ENCODE measurements around the gene ANKRD55. TPM values are rescaled to one million over a fixed set of nuclear protein-coding genes. Genes with fewer than 3 reads are reported as not detected.
"Not testable (repeated sequence)": the region's sequence is repeated elsewhere in the genome, so short reads cannot be mapped to it uniquely, and the experiment has no call there.

ANKRD55 gene
- total RNA-seq, 4 donors from 2014 or later = not detected

DNA sequence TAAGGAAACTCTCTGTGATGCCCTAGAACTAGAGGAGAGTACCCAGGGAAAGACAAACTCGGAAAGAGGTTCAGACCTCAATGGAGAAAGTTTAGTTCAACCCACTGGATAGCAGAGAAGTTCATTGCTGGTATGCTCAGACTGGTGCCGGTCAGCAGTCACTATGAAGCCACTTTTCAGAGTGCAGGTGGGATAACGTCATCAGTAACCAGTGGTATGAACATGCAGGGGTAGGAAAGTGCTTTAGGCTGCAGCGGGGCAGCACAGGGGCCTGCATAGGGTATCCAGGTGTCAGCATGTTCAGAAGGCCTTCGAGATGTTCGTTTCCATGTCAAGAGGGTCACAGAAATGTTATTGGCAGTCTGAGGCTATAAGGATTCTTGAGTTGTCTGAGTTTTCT lies 20.8 kb upstream of the ANKRD55 start:
- Histone ChIP-seq H3K4me3 (no peak overlapping the region), H3K27me3 (no peaks in the 10 kb centered on the region), H3K36me3 (no peaks in the 10 kb centered on the region), H3K27ac (no peak overlapping the region), H3K4me1 (peaks cover 0 to 3% (median 0%) of the 10 kb centered on the region in 4 donors), H3K9me3 (peaks cover 0 to 5% (median 0%) of the 10 kb centered on the region in 4 donors)
- TF ChIP-seq, protein P1, sequence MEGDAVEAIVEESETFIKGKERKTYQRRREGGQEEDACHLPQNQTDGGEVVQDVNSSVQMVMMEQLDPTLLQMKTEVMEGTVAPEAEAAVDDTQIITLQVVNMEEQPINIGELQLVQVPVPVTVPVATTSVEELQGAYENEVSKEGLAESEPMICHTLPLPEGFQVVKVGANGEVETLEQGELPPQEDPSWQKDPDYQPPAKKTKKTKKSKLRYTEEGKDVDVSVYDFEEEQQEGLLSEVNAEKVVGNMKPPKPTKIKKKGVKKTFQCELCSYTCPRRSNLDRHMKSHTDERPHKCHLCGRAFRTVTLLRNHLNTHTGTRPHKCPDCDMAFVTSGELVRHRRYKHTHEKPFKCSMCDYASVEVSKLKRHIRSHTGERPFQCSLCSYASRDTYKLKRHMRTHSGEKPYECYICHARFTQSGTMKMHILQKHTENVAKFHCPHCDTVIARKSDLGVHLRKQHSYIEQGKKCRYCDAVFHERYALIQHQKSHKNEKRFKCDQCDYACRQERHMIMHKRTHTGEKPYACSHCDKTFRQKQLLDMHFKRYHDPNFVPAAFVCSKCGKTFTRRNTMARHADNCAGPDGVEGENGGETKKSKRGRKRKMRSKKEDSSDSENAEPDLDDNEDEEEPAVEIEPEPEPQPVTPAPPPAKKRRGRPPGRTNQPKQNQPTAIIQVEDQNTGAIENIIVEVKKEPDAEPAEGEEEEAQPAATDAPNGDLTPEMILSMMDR (IDR thresholded peaks at IDR 0.05) = no peak
- no peak for DNase-seq (ENCODE audit: low spot score in 2 of 2)
- WGBS, 2 donors = 90 to 94% methylated on average over 6 of the region's 6 CpGs

DNA sequence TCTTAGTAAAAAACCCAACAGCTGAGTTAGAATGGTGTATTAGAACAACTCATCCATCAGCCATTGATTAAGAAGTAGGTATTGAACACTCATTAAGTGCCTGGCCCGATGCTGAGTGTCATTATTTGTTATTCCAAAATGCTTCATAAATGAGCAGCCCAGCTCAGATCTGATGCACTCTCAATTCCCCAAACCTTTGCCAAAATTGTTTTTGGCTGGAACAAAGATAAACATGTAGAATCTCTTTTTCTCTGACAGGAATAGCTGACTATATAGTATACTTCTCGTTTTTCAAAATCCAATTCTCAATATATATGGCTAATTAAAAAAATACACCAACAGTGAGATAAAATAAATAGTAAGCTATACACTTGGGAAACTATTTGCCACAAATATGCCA lies 20.0 kb upstream of the ANKRD55 start:
- 68 to 70% methylated on average over 2 of the region's 2 CpGs for WGBS, 2 donors
- no peak overlapping the region for H3K27ac ChIP-seq
- no peak overlapping the region for H3K4me3 ChIP-seq
- no peaks in the 10 kb centered on the region for H3K36me3 ChIP-seq
- H3K9me3 ChIP-seq = peaks cover 0 to 5% (median 0%) of the 10 kb centered on the region in 4 donors
- no peaks in the 10 kb centered on the region for H3K27me3 ChIP-seq
- DNase-seq (ENCODE audit: low spot score in 2 of 2) = no peak
- H3K4me1 ChIP-seq = no peaks in the 10 kb centered on the region
- TF ChIP-seq POLR2A (IDR thresholded peaks at IDR 0.05) (no peak), EP300 (IDR thresholded peaks at IDR 0.05) (no peak)
- TF ChIP-seq, protein P1 (IDR thresholded peaks at IDR 0.05) = no peak

GRCh38 chr5:56251918-56252553 lies 18.9 kb upstream of the ANKRD55 start:
- TF ChIP-seq EP300 (IDR thresholded peaks at IDR 0.05) (peak in 1 of 2 donors; percentile 10), POLR2A (IDR thresholded peaks at IDR 0.05) (no peak)
- TF ChIP-seq, protein P1 (IDR thresholded peaks at IDR 0.05) = no peak
- WGBS, 2 donors = 84% methylated on average over 4 of the region's 4 CpGs
- no peak overlapping the region for H3K4me3 ChIP-seq
- H3K27me3 ChIP-seq = no peaks in the 10 kb centered on the region
- H3K36me3 ChIP-seq = no peaks in the 10 kb centered on the region
- peaks cover 0 to 5% (median 0%) of the 10 kb centered on the region in 4 donors for H3K9me3 ChIP-seq
- DNase-seq (ENCODE audit: low spot score in 2 of 2) = no peak
- H3K4me1 ChIP-seq = peaks cover 0 to 8% (median 0%) of the 10 kb centered on the region in 4 donors
- H3K27ac ChIP-seq = no peak overlapping the region

GRCh38 chr5:56251440-56251839 lies 18.3 kb upstream of the ANKRD55 start:
- H3K36me3 ChIP-seq = no peaks in the 10 kb centered on the region
- H3K9me3 ChIP-seq = peaks cover 0 to 5% (median 0%) of the 10 kb centered on the region in 4 donors
- no peak overlapping the region for H3K27ac ChIP-seq
- no peak overlapping the region for H3K4me3 ChIP-seq
- H3K27me3 ChIP-seq = no peaks in the 10 kb centered on the region
- DNase-seq (ENCODE audit: low spot score in 2 of 2) = no peak
- H3K4me1 ChIP-seq = peaks cover 0 to 8% (median 0%) of the 10 kb centered on the region in 4 donors
- TF ChIP-seq POLR2A (IDR thresholded peaks at IDR 0.05) (no peak), EP300 (IDR thresholded peaks at IDR 0.05) (no peak)
- TF ChIP-seq, protein P1 (IDR thresholded peaks at IDR 0.05) = no peak

DNA sequence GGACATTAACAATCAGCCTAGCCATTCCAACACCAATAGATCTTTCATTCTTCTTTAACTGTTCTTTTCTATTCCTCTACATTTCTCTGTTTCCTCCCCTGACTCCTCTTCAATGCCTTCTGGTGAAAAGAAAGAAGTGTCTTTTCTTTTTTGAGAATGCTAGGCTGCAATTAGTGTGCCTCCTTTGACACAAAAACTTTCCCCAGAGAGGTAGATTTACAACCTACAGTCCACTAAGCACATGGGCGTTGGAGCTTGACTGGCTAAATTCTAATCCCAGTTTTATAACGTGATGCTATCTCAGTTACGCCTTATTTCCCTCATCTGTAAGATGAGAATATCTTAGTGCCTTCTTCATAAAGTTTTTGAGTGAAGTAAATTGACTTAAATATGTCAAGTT lies 16.9 kb upstream of the ANKRD55 start:
- H3K36me3 ChIP-seq = no peaks in the 10 kb centered on the region
- WGBS, 2 donors = 85 to 91% methylated on average over 3 of the region's 3 CpGs
- H3K4me3 ChIP-seq = no peak overlapping the region
- H3K9me3 ChIP-seq = peaks cover 0 to 5% (median 0%) of the 10 kb centered on the region in 4 donors
- H3K4me1 ChIP-seq = peaks cover 0 to 8% (median 0%) of the 10 kb centered on the region in 4 donors
- no peak overlapping the region for H3K27ac ChIP-seq
- no peaks in the 10 kb centered on the region for H3K27me3 ChIP-seq
- no peak for DNase-seq (ENCODE audit: low spot score in 2 of 2)
- TF ChIP-seq EP300 (IDR thresholded peaks at IDR 0.05) = no peak
- TF ChIP-seq POLR2A (IDR thresholded peaks at IDR 0.05) = no peak
- TF ChIP-seq, protein P1 (IDR thresholded peaks at IDR 0.05) = no peak

GRCh38 chr5:56249085-56249484 lies 16.0 kb upstream of the ANKRD55 start:
- not testable (repeated sequence) for DNase-seq (ENCODE audit: low spot score in 2 of 2); H3K4me3 ChIP-seq; H3K36me3 ChIP-seq; H3K4me1 ChIP-seq; H3K27ac ChIP-seq; H3K9me3 ChIP-seq; H3K27me3 ChIP-seq
- 86 to 97% methylated on average over 5 of the region's 5 CpGs for WGBS, 2 donors

All from tibial nerve (tissue), 4 donors.